Stimulated activated naive CD4-positive, alpha-beta T cell (primary cell): ENCODE measurements around the gene SNX27.
"Not testable (repeated sequence)": the region's sequence is repeated elsewhere in the genome, so short reads cannot be mapped to it uniquely, and the experiment has no call there.

Experiments used
- DNase-seq, 6 experiments: peaks; one replicate each; lab custom pipeline; 2025; lab: John Stamatoyannopoulos, UW

SNX27 gene

DNA sequence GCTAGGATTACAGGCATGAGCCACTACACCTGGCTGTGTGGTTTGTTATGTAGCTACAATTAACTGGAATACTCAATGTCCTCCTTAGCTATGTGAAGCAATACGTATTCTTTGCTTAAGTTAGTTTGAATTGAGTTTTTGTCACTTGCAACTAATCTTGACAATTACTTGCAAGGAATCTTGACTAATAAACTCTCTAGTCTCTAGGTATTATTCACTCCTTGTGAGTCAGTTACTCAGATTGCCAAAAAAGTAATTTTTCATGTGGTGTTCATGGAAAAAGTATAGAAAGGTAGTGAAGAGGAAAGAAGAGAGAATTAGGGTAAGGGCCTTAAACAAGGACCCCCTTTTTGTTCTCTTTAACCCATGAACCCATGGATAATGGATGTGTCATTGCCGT, 7.6 kb upstream of the SNX27 start:
- DNase-seq, result no peak

DNA sequence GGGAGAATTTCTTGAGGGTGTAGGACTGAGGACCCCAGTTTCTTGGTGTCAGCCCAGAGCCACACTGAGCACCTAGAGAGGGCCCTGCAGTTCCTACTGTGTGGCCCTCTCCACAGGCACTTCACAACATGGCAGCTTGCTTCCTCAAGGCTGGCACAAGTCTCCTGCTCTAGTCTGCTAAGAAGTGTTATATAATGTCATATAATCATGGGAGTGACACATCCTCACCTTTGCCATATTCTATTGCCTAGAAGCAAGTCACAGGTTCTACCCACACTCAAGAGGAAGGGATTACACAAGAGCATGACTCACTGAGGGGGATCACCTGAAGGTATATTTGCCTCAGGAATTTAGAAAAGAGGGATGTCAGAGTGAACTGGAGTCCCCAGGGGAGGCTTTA, 5.5 kb upstream of the SNX27 start:
- DNase-seq, result no peak

DNA sequence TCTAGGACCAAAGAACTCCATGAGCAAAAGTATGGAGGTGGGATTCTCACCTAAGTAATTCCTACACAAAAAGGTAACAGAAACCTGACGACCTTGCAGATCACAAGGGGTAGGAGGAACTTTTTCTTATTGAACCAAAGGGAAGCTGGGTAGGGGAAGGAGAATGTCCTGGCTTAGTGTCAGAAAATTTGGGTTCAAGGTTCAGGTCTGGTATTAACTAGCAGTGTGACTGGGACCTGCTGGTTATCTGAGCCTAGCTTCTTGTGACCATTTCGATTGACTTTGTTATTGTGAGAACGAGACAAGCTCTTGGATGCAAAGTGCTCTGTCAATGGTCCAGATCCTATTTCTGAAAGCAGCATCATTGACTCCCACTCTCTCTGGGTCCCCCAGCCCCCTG, 5.0 kb upstream of the SNX27 start:
- DNase-seq, result no peak

DNA sequence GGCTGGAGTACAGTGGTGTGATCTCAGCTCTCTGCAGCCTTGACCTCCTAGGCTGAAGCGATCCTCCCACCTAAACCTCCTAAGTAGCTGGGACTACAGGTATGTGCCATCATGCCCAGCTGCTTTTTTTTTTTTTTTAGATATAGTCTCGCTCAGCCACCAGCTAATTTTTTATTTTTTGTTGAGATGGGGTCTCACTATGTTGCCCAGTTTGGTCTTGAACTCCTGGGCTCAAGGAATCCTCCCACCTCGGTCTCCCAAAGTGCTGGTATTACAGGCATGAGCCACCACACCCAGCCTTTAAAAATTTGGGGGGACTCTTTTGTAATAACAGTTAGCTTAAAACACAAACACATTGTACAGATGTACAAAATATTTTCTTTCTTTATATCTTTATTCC, 1.7 kb upstream of the SNX27 start:
- no peak for DNase-seq

DNA sequence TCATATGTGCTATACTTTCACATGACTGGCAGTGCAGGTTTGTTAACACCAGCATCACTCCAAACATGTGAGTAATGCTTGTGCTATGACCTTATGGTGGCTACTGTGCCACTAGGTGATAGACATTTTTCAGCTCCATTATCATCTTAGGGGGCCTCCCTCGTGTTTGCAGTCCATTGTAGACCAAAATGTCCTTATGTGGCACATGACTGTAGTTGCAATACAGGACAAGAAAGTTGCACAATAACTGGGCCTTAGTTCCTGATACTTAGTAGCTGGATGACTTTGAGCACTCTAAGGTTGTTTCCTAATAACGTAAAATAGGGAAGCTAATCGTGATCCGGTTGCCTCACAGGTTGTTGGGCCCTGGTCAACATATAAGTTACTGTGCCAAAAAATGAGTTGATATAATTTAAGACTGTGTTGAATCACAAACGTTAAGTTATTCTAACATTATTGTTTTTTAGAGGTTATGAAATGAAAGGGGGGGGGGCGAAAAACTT, 511 bp upstream of the SNX27 start:
- DNase-seq, result no peak

DNA sequence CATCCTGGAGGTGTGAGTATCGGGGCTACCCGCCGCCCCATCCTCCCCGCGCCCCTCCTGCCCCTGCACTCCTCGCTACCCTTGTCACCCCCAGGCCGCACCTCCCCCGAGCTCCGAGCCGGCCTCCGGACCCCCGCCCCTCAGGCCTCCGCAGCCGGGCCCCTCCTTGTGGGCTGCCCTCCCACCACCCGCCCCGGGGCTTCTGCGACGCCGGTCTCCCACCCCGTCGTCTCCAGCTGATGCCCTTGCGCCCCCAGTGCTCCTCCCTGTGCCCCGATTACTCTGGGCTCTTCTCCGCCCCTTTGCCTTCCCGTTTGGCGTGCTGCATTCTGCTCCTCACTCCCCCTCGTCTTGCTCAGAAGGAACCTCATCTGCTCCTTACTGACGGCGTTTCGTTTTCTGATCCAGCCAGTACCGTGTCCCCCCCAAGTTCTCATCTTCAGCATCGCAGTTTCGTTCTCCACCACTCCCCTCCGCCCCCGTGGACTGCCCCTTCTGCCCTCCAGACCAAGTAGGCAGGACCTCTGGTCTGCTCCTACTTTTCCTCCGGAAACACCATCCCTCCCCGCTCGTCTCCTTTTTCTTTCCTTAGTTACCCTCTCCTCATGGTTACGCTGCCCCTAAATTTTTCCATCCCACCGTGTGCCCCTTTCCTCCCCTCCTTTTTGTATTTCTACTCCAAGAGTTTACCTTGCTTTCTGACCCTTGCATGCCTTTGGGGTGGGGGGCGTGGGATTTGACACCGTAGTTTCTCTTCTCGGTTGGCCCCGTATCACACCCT, 841 bp downstream of the SNX27 start:
- DNase-seq, result peak in 4 of 6 experiments; percentile 19 to 22 (median 20)

DNA sequence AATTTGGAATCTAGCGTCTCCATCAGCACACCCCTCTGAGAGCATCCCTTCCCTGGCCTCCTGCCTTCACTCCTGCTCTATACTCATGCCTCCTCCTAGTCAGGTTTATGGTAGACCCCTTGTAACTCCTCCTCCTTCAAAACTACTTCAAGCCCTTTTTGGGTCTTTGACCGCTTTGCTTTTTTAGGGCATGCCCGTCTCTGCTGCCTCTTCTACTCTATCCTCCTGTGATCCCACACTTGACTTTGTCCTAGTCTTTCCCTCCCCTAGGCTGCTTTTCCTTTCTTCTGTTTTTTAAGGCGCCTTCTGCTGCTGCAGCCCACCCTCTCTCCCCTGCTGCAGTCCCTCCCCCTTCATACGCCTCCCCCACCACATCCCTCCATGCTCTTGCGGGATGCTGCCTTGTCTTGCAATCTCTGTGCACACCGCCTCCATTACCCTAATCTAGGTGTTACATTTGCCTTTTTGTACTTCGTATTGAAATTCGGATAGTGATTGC, 1.5 kb downstream of the SNX27 start:
- no peak for DNase-seq

DNA sequence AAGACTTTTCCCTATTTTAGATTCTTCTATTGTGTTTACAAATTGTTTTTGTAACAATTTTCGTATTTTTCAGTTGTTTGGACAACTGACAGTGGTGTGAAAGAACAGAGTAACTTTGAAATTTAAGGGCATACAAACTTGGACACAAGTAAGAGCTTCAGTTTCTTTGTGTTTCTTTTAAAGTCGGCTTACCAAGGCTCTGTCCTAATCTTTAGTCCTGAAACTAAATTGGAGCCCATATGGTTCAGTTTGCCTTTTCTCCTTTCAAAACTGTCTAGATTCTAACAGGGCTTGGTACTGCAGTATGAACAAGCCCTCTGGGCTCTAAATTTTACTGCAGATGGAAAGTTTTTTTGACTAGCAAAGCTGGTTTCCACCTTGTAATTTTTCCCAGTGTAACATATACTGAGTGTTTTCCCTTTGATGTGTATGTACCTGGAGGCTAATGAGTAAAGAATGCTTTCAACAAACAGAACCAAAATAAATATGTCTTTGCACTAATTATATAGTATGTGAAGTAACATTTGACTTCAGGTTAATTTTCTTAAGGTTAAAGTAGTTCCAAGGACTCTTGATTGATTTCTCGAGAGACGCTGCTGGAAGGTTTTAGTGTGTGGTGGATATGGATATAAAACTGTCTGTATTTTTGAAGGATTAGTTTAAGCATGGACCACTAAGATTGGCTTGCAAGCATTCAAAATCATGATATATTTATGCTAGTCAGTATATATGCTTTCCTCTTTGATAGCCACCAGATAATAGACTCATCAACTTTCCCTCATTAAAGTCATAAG, 4.1 kb downstream of the SNX27 start:
- DNase-seq, result no peak

DNA sequence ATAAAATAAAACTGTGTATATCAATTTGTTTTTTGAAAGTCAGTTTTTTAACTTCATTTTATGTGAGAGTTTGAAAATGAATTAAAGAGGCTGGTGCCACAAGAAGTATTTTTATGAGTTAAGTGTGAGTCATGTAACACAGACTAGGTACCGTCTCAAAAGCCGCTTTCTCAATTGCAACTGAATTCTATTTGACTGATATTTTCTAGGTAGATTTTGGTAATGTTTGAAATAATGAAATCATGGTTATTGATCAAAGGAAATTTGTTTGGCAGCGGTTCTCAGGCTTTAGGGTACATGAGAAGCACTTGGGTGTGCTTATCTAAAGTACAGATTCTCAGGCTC, 4.6 kb downstream of the SNX27 start:
- no peak for DNase-seq

DNA sequence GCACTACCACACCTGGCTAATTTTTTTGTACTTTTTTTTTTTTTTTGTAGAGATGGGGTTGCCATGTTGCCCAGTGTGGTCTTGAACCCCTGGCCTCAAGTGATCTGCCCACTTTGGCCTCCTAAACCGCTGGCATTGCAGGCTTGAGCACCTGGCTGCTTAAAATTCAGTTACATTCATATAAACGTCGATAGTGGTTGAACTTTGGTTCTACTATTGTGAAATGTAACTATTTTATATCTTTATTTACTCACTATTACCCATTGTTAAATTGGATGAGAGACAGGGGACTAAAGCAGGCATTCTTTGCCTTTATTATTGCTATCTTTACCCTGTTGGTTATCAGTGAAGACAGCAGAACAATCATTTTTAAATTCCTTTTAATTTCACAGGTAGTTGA, 6.2 kb downstream of the SNX27 start:
- no peak for DNase-seq

DNA sequence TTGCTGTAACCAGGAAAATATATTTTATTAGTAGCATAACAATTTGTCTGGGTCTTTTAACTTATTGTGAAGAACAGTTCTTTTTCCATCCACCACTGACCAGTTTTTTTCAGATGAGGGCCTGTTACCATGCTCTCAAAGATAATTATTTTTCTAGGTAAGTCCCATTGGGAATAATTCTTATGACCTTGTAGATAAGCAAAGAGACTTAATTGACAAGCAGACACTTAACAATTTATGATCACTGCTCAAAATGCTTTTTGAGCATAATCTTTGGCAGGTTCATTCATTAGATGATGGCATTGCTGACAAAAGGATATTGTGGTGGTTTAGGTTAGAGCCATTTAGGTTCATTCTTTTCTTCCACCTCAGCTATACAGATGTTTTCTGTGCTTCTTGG, 6.6 kb downstream of the SNX27 start:
- no peak for DNase-seq

DNA sequence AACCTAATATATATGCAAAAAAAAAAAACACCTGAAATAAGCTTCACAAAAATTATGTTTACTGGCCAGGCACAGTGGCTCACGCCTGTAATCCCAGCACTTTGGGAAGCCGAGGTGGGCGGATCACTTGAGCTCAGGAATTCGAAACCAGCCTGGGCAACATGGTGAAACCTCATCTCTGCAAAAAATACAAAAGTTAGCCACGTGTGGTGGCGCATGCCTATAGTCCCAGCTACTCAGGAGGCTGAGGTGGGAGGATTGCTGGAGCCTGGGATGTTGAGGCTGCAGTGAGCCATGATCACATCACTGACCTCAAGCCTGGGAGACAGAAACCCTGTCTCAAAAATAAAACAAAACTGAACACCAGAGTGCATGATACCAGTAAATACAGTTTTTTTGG, 7.1 kb downstream of the SNX27 start:
- not testable (repeated sequence) for DNase-seq

DNA sequence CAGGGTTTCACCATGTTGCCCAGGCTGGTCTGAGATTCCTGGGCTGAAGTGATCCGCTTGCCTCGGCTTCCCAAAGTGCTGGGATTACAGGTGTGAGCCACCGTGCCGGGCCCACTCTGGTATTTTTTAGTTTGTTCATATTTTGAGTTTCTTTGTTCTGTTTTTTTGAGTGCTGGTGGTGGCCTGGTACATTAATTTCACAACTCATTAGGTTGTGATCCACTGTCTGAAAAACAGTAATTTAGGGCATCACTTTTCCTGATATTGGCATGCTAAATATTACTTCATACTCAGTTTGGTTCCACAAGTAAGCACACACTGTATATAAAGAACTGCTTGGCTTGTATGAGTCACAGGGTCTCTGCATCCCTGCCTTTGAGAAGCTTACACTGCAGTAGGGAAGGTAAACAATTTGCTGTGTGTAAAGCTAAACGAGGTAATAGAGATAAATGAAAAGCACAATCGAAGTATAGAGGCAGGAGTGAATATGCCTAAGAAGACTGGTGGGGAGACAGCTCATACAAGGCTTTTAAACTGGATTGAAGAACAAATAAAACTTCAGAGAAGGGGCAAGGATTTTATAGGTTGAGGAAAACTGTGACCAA, 7.7 kb downstream of the SNX27 start:
- no peak for DNase-seq

DNA sequence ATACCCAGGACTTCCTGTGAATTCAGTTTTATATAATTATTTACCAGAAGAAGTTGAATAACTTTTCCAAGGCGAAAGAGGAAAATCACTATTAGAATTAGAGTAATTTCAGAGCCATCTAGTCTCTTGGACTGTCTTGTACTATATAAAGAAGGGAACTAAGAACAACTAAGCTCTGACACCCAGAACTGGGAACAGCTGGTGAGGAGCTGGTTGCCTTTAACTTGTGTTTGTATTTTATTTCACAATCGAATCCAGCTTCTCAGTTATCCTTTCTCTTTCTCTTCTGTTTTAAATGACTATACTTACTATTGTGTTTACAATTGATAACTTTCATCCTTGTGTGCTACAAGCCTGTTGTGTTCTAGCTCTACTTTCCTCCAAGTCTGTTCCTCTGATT, 8.4 kb downstream of the SNX27 start:
- no peak for DNase-seq

DNA sequence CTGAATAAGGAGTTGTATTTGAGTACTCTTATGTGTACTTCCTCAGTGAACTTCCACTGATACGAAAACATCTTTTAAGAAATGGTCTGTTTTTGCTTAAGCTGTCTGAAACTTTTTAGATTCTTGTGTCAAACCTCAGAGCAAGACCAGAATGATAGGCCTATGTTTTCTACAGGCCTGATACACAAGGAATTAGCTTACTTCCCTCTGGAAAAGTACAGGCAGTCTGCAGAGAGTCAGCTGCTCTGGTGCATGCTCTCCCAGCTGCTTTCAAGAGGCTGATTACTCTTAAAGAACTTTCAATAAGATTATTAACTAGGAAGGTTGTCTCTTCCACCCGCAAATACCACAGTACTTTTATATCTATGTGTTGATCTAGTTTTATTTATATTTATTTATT, 9.5 kb downstream of the SNX27 start:
- no peak for DNase-seq

DNA sequence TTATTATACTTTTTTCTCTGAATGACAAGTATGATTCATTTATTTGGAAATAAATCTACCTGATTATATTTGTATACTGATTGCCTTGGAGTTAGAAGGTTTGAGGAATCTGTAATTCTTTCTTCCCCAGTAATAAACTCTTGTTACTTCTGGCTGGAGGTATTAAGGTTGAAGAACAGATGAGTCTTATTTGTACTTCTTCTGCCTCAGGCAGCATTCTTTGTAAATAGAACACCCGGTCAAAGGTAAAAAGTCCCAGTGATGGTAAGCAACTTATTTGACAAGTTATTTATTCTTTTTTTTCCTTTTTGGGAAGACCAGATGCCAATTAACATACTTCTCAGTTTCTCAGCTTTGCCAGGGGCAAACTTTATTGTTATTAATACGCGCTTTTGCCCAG, 12.9 kb downstream of the SNX27 start:
- no peak for DNase-seq

DNA sequence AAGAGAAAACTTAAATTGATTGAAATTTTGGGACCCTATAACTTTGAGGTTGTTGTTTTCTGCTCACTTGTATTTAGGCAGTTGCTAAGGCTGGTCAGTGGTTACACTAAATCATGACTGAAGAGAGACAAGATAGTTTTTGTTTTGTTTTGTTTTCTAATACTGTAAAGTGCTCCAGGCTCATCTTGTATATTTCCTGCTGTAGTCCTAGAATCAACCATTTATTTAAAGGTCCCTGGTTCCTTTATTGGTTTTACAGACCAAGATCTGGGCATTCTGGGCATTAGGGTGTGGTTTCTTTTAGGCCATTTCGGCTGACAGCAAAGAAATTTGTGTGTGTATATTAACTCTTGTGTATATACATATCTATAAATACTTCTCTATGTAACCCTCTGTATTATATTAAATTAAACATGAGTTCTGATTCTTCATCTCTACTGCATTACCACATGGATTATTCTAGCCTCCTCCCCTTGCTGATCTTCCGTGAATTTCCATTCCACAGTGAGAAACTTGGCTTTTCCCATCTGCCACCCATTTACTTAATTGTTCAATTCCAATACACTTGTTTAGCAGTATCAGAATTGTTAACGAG, 15.0 kb downstream of the SNX27 start:
- DNase-seq, result no peak

DNA sequence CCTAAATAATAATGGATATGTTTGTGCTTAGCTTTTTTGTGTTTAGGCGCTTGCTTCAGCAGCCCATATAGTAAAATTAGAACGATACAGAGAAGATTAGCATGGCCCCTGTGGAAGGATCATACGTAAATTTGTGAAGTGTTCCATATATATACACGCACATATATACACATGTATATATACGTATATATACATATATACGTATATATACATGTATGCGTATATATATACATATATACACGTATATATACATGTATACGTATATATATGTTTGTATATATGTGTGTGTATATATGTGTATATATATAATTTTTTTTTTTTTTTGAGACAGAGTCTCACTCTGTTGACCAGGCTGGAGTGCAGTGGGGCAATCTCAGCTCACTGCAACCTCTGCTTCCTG, 17.4 kb downstream of the SNX27 start:
- no peak for DNase-seq

DNA sequence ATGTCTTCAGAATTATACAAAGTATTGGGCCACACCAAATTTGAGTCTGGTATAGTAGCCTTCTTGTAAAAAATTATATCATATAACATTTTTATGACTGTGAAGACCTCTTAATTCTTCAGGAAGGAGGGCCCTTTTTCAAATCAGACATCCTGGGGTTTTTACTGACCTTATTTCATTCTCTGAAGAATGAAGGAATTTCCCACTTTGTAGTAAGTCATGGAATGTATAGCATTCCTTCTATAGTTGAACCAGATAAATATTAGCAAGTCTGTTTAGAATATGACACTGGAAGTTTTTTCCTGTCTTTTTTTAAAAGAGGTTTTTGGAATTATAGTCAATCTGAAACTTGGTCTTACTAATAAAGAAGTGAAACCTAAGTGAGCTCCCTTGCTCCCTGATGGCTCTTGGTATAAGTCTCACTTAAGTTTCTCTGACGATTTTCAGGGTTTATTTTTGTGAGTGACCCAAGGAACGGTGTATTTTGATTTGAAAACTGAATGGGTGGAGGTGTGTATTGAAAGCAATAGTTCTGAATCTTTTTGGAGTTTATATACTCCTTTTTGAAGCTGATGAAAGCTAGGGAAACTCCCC, 23.7 kb downstream of the SNX27 start:
- DNase-seq, result no peak

DNA sequence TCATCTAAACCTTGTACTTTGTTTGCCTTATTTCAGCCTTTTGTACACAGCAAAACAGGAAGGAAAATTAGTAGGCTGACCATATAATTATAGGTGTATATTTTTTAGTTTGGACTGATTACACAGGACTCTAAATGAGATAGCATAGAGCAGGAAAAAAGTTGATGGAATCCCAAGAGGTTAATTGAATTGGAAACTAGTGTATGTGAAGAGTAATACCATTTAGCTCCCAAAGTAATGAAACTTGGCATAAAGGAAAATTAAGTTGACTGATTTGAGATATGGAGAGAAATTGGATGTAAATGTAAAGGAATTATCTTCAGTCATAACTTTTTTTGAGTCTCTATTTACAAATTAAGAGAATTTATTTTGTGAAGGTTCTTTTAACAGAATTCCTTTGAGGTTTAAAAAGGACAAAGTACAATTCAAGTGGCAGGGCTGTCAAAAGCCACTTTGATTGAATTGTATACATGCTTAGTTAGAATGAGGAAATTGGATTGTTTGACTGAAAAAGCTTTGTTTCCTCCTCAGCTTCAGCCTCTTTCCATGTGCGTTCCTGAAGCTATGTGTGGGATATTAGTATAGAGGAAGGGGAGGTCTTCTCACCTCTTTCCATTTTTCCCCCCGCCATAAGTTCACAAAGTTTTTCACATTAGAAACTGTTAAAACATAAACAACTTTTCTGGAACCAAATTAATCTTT, 26.4 kb downstream of the SNX27 start:
- DNase-seq, result no peak

DNA sequence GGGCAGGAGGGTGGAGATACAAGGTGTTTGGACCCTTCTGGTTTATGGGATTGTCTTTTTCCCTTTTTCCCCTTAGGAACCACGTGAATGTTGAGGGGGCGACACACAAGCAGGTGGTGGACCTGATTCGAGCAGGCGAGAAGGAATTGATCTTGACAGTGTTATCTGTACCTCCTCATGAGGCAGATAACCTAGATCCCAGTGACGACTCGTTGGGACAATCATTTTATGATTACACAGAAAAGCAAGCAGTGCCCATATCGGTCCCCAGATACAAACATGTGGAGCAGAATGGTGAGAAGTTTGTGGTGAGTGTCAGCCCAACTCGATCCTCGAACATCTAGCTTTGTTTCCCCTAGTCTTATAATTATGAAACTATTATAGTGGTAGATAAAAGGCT, 27.0 kb downstream of the SNX27 start:
- no peak for DNase-seq

DNA sequence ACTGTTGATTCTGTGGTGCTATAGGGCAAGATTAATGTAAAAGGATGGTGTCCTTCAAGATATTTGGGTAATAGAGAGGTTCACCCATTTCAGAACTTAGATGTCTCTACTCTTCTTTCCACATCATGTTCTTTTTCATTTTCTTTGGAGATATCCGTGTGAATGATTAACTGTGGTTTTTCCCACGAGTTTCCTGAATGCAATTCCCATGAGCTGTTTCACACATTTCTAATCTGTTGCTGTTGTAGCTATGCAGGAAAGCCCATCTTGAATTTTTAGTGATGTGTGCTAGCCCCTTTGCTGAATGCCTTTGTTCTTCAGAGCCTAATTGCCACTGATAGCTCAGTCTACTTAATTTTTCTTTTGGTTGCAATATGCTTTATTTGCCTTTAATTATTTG, 27.6 kb downstream of the SNX27 start:
- no peak for DNase-seq
